Progenitor cell of endocrine pancreas (in vitro differentiated cells): Measurements from ENCODE around the gene SETBP1. TPM values are rescaled to one million over a fixed set of nuclear protein-coding genes. Genes with fewer than 3 reads are reported as not detected.

Experiments used
- DNase-seq: peaks from one replicate; pipeline ENCODE4 v3.0.0; 2021; ENCODE audit warnings: low spot score; ENCODE audit not compliant: unreplicated experiment
- H3K27ac Mint-ChIP-seq: 2 replicates; pipeline ENCODE4 v1.8.0; 2021; ENCODE audit warnings: mild to moderate bottlenecking, moderate library complexity, mixed read lengths
- H3K27me3 Mint-ChIP-seq: 2 replicates; pipeline ENCODE4 v1.8.0; 2021; ENCODE audit warnings: mixed read lengths
- H3K36me3 Mint-ChIP-seq: 2 replicates; pipeline ENCODE4 v1.8.0; 2022; ENCODE audit warnings: mixed read lengths; ENCODE audit not compliant: insufficient read depth
- H3K4me1 Mint-ChIP-seq: 2 replicates; pipeline ENCODE4 v1.8.0; 2021; ENCODE audit warnings: low read depth, mixed read lengths
- H3K4me3 Mint-ChIP-seq: 2 replicates; pipeline ENCODE4 v1.8.0; 2021; ENCODE audit warnings: low read depth, mild to moderate bottlenecking, moderate library complexity, mixed read lengths
- H3K9me3 Mint-ChIP-seq: 2 replicates; pipeline ENCODE4 v1.8.0; 2021; ENCODE audit warnings: low read depth, mixed read lengths
- CTCF ChIP-seq: fragments of 200-600 bp; sonication (generic); IDR thresholded peaks from one replicate; pipeline ENCODE4 v1.5.0; 2021; ENCODE audit warnings: antibody characterized with exemption, mild to moderate bottlenecking; ENCODE audit not compliant: unreplicated experiment
- total RNA-seq: library from RNA; stranded (reverse); gene quantifications from 2 replicates; pipeline ENCODE4 v1.2.1, GENCODE V29; 2021

Gene SETBP1
- total RNA-seq, 1 donor from 2014 or later = 30.8 TPM

GRCh38 chr18:44841752-44842587, 161.3 kb downstream of the SETBP1 start:
- H3K27ac Mint-ChIP-seq = no peak overlapping the region

GRCh38 chr18:44842588-44843412, 162.1 kb downstream of the SETBP1 start:
- Mint-ChIP-seq H3K27ac (no peak overlapping the region), H3K4me1 (peaks cover 8% of the 10 kb centered on the region), H3K36me3 (no peaks in the 10 kb centered on the region), H3K27me3 (no peaks in the 10 kb centered on the region), H3K9me3 (no peaks in the 10 kb centered on the region), H3K4me3 (no peak overlapping the region)
- no peak for TF ChIP-seq CTCF
- DNase-seq = no peak

More at GRCh38 chr18:44841752-44842587, 161.3 kb downstream of the SETBP1 start:
- Mint-ChIP-seq H3K9me3 (no peaks in the 10 kb centered on the region), H3K4me1 (peaks cover 8% of the 10 kb centered on the region), H3K27me3 (no peaks in the 10 kb centered on the region), H3K36me3 (no peaks in the 10 kb centered on the region), H3K4me3 (no peak overlapping the region)
- DNase-seq = no peak
- TF ChIP-seq CTCF = no peak

DNA sequence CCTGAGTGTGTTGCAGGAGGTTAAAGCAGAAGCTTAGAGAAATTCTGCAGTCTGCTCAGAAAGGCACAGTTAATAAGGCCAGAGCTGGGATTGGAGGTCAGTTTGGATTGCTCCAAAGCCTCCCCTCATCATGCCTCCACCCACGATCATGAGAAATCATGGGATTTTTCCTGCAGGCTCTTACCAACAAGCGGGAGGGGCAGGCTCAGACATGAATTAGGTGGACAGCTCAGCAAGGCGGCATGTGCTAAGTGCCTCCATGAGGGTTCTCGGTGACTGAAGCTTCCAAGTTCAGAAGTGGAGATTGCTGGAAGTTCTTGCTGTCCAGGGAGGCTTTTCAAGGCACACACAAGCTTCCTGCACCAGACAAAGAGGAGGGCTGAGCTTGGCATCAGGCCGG, 163.8 kb downstream of the SETBP1 start:
- Mint-ChIP-seq H3K4me1 (peaks cover 3% of the 10 kb centered on the region), H3K27me3 (no peaks in the 10 kb centered on the region), H3K9me3 (no peaks in the 10 kb centered on the region), H3K27ac (no peak overlapping the region), H3K36me3 (peaks cover 2% of the 10 kb centered on the region), H3K4me3 (no peak overlapping the region)
- no peak for TF ChIP-seq CTCF
- no peak for DNase-seq

- no peak overlapping the region for H3K27ac Mint-ChIP-seq
- TF ChIP-seq CTCF = no peak
- H3K36me3 Mint-ChIP-seq = peaks cover 2% of the 10 kb centered on the region
- H3K4me3 Mint-ChIP-seq = no peak overlapping the region
- no peak for DNase-seq
- H3K4me1 Mint-ChIP-seq = peaks cover 3% of the 10 kb centered on the region
- no peaks in the 10 kb centered on the region for H3K9me3 Mint-ChIP-seq
- no peaks in the 10 kb centered on the region for H3K27me3 Mint-ChIP-seq
These were observed 165.8 kb downstream of the SETBP1 start for GRCh38 chr18:44846450-44846849.

GRCh38 chr18:44848644-44849335, 168.1 kb downstream of the SETBP1 start:
- Mint-ChIP-seq H3K27ac (no peak overlapping the region), H3K4me3 (no peak overlapping the region), H3K36me3 (peaks cover 2% of the 10 kb centered on the region), H3K9me3 (no peaks in the 10 kb centered on the region), H3K27me3 (no peaks in the 10 kb centered on the region), H3K4me1 (no peaks in the 10 kb centered on the region)
- no peak for TF ChIP-seq CTCF
- DNase-seq = no peak
